ENCODE measurements around the gene FAM228B. TPM values are rescaled to one million over a fixed set of nuclear protein-coding genes. Genes with fewer than 3 reads are reported as not detected.

Gene FAM228B
- total RNA-seq, 2 experiments from 2014 or later, result 21.6 to 24.2 TPM

DNA sequence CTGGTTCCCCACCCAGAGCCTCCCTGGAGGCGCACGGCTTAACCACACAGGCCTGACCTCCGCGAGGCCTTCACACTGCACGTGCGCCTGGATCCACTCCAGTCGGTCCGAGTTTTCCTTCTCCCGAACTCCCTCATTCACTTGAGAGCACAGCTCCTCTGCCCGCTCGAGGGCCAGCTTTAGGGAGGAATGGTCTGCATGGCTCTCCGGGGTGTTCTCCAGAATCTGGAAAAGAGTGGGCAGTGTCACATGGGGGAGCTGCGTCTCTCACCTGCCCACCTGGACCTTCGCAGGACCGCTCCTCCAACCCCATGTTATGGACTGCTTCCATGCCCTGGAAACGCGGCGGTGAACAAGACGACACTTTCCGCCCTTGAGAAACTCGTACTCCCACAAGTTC lies 87.5 kb downstream of the FAM228B start:
- H3K4me1 Mint-ChIP-seq (ENCODE audit: low read depth), result peaks cover 4% of the 10 kb centered on the region
- no peak overlapping the region for H3K4me3 ChIP-seq (ENCODE audit: low read length)
- H3K4me1 ChIP-seq (ENCODE audit: insufficient read depth, low read length), result no peaks in the 10 kb centered on the region
- no peak for DNase-seq
- intact Hi-C loops (cut with DNase I, micrococcal nuclease), result no loop called here
- ChIA-PET POLR2A (no interaction called here), CTCF (no interaction called here)
- peaks cover 92% of the 10 kb centered on the region for H3K36me3 Mint-ChIP-seq (ENCODE audit: low read depth)
- no peaks in the 10 kb centered on the region for H3K9me3 ChIP-seq (ENCODE audit: control insufficient read depth in 1 of 2, insufficient read depth in 1 of 2, low read length in 2 of 2)
- no peak overlapping the region for H3K27ac ChIP-seq (ENCODE audit: low read depth in 1 of 2, low read length in 2 of 2)
- H3K27me3 Mint-ChIP-seq, result no peaks in the 10 kb centered on the region
- no peaks in the 10 kb centered on the region for H3K27me3 ChIP-seq (ENCODE audit: control insufficient read depth in 1 of 2, insufficient read depth in 2 of 2, low read length in 2 of 2)
- no peak overlapping the region for H3K4me3 Mint-ChIP-seq
- H3K9me3 Mint-ChIP-seq, result no peaks in the 10 kb centered on the region
- H3K27ac Mint-ChIP-seq, result no peak overlapping the region
- ATAC-seq (ENCODE audit: poor library complexity), result no peak
- TF ChIP-seq, protein P1, sequence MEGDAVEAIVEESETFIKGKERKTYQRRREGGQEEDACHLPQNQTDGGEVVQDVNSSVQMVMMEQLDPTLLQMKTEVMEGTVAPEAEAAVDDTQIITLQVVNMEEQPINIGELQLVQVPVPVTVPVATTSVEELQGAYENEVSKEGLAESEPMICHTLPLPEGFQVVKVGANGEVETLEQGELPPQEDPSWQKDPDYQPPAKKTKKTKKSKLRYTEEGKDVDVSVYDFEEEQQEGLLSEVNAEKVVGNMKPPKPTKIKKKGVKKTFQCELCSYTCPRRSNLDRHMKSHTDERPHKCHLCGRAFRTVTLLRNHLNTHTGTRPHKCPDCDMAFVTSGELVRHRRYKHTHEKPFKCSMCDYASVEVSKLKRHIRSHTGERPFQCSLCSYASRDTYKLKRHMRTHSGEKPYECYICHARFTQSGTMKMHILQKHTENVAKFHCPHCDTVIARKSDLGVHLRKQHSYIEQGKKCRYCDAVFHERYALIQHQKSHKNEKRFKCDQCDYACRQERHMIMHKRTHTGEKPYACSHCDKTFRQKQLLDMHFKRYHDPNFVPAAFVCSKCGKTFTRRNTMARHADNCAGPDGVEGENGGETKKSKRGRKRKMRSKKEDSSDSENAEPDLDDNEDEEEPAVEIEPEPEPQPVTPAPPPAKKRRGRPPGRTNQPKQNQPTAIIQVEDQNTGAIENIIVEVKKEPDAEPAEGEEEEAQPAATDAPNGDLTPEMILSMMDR (IDR thresholded peaks at IDR 0.05), result no peak
- H3K36me3 ChIP-seq (ENCODE audit: insufficient read depth, low read length), result peaks cover 84% of the 10 kb centered on the region

DNA sequence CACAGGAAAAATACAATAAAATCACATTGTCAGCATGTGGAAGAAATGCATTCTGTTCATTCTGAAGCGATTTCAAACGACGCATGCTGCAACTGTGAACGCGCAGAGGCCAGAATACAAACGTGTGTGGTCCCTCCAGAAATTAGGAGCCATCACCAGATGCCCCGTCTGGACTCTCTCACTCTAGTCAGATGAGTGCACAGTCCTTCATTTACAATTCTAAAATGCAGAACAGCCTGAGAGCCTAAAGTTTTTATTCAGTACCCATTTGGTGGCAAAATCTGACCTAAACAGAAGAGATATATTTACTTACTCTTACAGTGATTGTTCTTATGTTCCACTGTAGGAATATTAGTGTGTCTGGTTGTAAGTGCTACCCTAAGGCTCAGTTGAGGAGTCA lies 88.1 kb downstream of the FAM228B start:
- DNase-seq, result no peak
- H3K4me3 Mint-ChIP-seq, result no peak overlapping the region
- H3K36me3 Mint-ChIP-seq (ENCODE audit: low read depth), result peaks cover 92% of the 10 kb centered on the region
- CTCF ChIA-PET, result no interaction called here
- Histone ChIP-seq H3K27me3 (ENCODE audit: control insufficient read depth in 1 of 2, insufficient read depth in 2 of 2, low read length in 2 of 2) (no peaks in the 10 kb centered on the region), H3K9me3 (ENCODE audit: control insufficient read depth in 1 of 2, insufficient read depth in 1 of 2, low read length in 2 of 2) (no peaks in the 10 kb centered on the region), H3K36me3 (ENCODE audit: insufficient read depth, low read length) (peaks cover 85% of the 10 kb centered on the region), H3K4me1 (ENCODE audit: insufficient read depth, low read length) (no peaks in the 10 kb centered on the region), H3K4me3 (ENCODE audit: low read length) (no peak overlapping the region), H3K27ac (ENCODE audit: low read depth in 1 of 2, low read length in 2 of 2) (no peak overlapping the region)
- ATAC-seq (ENCODE audit: poor library complexity), result no peak
- no peaks in the 10 kb centered on the region for H3K27me3 Mint-ChIP-seq
- peaks cover 4% of the 10 kb centered on the region for H3K4me1 Mint-ChIP-seq (ENCODE audit: low read depth)
- TF ChIP-seq, protein P1 (IDR thresholded peaks at IDR 0.05), result no peak
- no peaks in the 10 kb centered on the region for H3K9me3 Mint-ChIP-seq
- intact Hi-C loops (cut with DNase I, micrococcal nuclease), result no loop called here
- H3K27ac Mint-ChIP-seq, result no peak overlapping the region
- POLR2A ChIA-PET, result no interaction called here

GRCh38 chr2:24214880-24215279 lies 91.6 kb downstream of the FAM228B start:
- CTCF ChIA-PET, result no interaction called here
- peaks cover 4% of the 10 kb centered on the region for H3K4me1 Mint-ChIP-seq (ENCODE audit: low read depth)
- no peak overlapping the region for H3K4me3 Mint-ChIP-seq
- Histone ChIP-seq H3K36me3 (ENCODE audit: insufficient read depth, low read length) (peaks cover 82% of the 10 kb centered on the region), H3K4me1 (ENCODE audit: insufficient read depth, low read length) (no peaks in the 10 kb centered on the region), H3K9me3 (ENCODE audit: control insufficient read depth in 1 of 2, insufficient read depth in 1 of 2, low read length in 2 of 2) (no peaks in the 10 kb centered on the region), H3K27me3 (ENCODE audit: control insufficient read depth in 1 of 2, insufficient read depth in 2 of 2, low read length in 2 of 2) (no peaks in the 10 kb centered on the region), H3K27ac (ENCODE audit: low read depth in 1 of 2, low read length in 2 of 2) (no peak overlapping the region), H3K4me3 (ENCODE audit: low read length) (no peak overlapping the region)
- H3K9me3 Mint-ChIP-seq, result no peaks in the 10 kb centered on the region
- H3K27me3 Mint-ChIP-seq, result no peaks in the 10 kb centered on the region
- POLR2A ChIA-PET, result interaction anchor here (0.7 kb wide), 1 partner anchor 82 kb away, joined by 3 read pairs; no protein-coding TSS in a partner anchor
- intact Hi-C loops (cut with DNase I, micrococcal nuclease), result no loop called here
- H3K36me3 Mint-ChIP-seq (ENCODE audit: low read depth), result peaks cover 86% of the 10 kb centered on the region
- peak in 2 of 14 experiments; percentile 10 to 34 for DNase-seq
- peak overlapping the region; percentile 42 for H3K27ac Mint-ChIP-seq
- TF ChIP-seq, protein P1 (IDR thresholded peaks at IDR 0.05), result no peak
- ATAC-seq (ENCODE audit: poor library complexity), result peak; percentile 61

Other genes with a start within 250 kb of the FAM228B start
- 10 to 100 TPM; 30.7 to 35.4 TPM for gene ATAD2B, start 196.3 kb upstream of the FAM228B start, total RNA-seq
- gene UBXN2A, start 183.0 kb upstream of the FAM228B start, total RNA-seq, result 10 to 100 TPM; 12.9 to 16.7 TPM
- gene MFSD2B, start 113.4 kb upstream of the FAM228B start, total RNA-seq, result under 1 TPM; 0.28 to 0.30 TPM
- 1 to 10 TPM; 1.4 to 2.0 TPM for gene WDCP, start 76.1 kb upstream of the FAM228B start, total RNA-seq
- gene FKBP1B, start 73.7 kb upstream of the FAM228B start, total RNA-seq, result under 1 TPM in 1 of 2 experiments, not detected in 1; 0.47 TPM
- 10 to 100 TPM; 59.8 to 62.6 TPM for gene SF3B6, start 47.1 kb upstream of the FAM228B start, total RNA-seq
- under 1 TPM; 0.20 to 0.30 TPM for gene TP53I3, start 38.6 kb upstream of the FAM228B start, total RNA-seq
- not detected for gene PFN4, start 135 bp upstream of the FAM228B start, total RNA-seq
- under 1 TPM; 0.20 to 0.22 TPM for gene FAM228A, start 51.6 kb downstream of the FAM228B start, total RNA-seq
- gene ITSN2, start 237.1 kb downstream of the FAM228B start, total RNA-seq, result 10 to 100 TPM; 75.4 to 77.1 TPM